ENCODE data around the gene C19orf53.

C19orf53 gene

GRCh38 chr19:13819238-13819637, 45.0 kb downstream of the C19orf53 start:
- no peak for TF ChIP-seq ZFX (IDR thresholded peaks at IDR 0.05)
- TF ChIP-seq, protein P1, sequence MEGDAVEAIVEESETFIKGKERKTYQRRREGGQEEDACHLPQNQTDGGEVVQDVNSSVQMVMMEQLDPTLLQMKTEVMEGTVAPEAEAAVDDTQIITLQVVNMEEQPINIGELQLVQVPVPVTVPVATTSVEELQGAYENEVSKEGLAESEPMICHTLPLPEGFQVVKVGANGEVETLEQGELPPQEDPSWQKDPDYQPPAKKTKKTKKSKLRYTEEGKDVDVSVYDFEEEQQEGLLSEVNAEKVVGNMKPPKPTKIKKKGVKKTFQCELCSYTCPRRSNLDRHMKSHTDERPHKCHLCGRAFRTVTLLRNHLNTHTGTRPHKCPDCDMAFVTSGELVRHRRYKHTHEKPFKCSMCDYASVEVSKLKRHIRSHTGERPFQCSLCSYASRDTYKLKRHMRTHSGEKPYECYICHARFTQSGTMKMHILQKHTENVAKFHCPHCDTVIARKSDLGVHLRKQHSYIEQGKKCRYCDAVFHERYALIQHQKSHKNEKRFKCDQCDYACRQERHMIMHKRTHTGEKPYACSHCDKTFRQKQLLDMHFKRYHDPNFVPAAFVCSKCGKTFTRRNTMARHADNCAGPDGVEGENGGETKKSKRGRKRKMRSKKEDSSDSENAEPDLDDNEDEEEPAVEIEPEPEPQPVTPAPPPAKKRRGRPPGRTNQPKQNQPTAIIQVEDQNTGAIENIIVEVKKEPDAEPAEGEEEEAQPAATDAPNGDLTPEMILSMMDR (conservative IDR thresholded peaks at IDR 0.05), result no peak
- no peak overlapping the region for H3K27ac ChIP-seq

GRCh38 chr19:13821292-13821691, 47.0 kb downstream of the C19orf53 start:
- no peak overlapping the region for H3K27ac ChIP-seq
- TF ChIP-seq, protein P1 (conservative IDR thresholded peaks at IDR 0.05), result no peak
- TF ChIP-seq ZFX (IDR thresholded peaks at IDR 0.05), result no peak

DNA sequence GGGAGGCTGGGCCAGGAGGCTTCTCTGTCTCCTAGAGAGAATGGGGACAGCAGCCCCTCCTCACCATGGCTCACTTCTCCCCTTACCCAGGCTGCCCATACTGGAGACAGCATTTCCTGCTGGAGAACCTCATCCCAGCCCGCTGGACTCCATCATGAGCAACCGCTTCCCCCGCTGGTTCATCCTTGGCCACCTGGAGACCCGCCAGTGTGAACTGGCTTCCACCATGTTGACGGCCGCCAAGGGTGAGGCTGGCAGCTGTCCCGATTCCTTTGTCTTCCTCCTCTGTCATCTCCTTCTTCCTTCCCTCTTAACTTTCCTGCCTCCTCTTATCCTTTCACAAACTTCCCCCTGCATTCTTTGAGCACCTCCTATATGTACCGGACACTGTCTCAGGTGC, 49.0 kb downstream of the C19orf53 start:
- H3K27ac ChIP-seq, result no peak overlapping the region
- TF ChIP-seq ZFX (IDR thresholded peaks at IDR 0.05), result no peak
- TF ChIP-seq, protein P1 (conservative IDR thresholded peaks at IDR 0.05), result no peak

DNA sequence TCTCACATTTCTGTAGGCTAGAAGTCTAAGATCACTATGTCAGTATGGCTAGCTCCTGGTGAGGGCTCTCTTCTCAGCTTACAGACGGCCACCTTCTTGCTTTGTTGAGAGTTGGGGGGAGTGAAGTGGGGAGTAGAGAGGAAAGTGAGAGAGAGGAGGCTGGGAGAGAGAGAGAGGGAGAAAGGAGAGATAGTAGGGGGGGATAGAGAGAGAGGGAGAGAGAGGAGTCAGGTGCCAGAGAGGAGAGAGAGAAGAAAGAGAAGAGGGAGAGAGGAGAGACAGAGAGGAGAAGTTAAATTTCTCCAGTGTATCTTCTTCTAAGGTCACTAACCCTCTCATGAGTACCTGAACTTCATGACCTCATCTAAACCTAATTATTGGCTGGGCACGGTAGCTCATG, 49.6 kb downstream of the C19orf53 start:
- no peak overlapping the region for H3K27ac ChIP-seq
- TF ChIP-seq, protein P1 (conservative IDR thresholded peaks at IDR 0.05), result no peak
- no peak for TF ChIP-seq ZFX (IDR thresholded peaks at IDR 0.05)

GRCh38 chr19:13824703-13825102, 50.4 kb downstream of the C19orf53 start:
- TF ChIP-seq, protein P1 (conservative IDR thresholded peaks at IDR 0.05), result no peak
- TF ChIP-seq ZFX (IDR thresholded peaks at IDR 0.05), result no peak
- H3K27ac ChIP-seq, result no peak overlapping the region

- no peak overlapping the region for H3K27ac ChIP-seq
- TF ChIP-seq, protein P1 (conservative IDR thresholded peaks at IDR 0.05), result no peak
- TF ChIP-seq ZFX (IDR thresholded peaks at IDR 0.05), result no peak
Observed at GRCh38 chr19:13825489-13826441, 51.5 kb downstream of the C19orf53 start.

DNA sequence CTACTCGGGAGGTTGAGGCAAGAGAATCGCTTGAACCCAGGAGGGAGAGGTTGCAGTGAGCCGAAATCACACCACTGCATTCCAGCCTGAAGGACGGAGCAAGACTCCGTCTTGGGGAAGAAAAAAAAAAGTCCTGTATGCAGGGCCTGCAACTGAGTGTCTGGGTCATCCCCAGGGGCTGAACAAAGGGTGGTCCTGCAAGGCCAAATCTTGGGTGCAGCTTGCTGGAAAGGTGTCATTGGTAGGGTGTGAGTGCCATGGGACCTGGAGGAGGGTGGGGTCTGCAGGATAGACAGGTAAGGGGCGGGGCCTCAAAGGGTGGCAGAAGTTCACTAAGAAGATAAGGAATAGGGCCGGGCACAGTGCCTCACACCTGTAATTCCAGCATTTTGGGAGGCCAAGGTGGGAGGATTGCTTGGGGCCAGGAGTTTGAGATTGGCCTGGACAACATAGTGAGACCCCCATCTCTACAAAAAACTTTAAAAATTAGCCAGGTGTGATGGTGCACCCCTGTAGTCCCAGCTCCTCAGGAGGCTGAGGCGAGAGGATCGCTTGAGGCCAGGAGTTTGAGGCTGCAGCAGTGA, 52.5 kb downstream of the C19orf53 start:
- no peak for TF ChIP-seq ZFX (IDR thresholded peaks at IDR 0.05)
- TF ChIP-seq, protein P1 (conservative IDR thresholded peaks at IDR 0.05), result no peak
- H3K27ac ChIP-seq, result no peak overlapping the region

All from C4-2B (cell line).